NCI-H345 treated with DMSO at 0.1 percent for 48 hours (cell line): Measurements from ENCODE around the gene CERCAM.

Source experiments
- DNase-seq: peaks from one replicate; lab custom pipeline; 2025; ENCODE audit not compliant: unreplicated experiment; lab: John Stamatoyannopoulos, UW

CERCAM gene

DNA sequence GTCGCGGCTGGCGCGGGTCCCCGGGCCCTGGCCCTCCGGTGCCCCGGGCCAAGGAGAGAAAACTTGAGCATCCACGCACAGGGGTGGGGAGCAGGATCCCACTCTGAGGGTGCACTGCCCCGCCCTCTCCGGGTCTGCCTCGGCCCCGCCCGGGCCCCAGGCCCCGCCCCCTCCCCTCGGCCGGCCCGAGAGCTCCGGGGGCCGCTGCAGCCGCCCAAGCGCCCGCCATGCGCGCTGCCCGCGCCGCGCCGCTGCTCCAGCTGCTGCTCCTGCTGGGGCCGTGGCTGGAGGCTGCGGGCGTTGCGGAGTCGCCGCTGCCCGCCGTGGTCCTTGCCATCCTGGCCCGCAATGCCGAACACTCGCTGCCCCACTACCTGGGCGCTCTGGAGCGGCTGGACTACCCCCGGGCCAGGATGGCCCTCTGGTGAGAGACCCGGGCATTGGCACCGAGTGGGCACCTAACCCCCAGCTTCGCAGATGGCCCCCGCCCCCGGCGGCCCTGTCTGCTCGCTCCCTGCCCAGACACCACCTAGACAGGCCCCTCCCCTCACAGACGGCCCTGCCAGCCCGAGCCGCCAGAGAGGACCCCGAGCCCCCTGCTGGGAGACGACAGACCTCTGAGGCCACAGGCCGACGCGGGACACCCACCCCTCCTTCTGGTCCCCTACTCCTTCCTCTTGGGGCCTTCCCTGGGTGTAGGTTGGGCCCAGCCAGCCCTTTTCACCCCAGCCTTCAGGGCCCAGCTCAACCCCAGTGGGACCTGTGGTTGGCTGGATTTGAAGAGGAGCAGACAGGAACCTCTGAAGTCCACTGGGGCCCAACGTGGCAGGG is at the start of gene CERCAM:
Gene CERCAM (plus strand): TSS at position 207 of the 831 bp plus-strand sequence. CDS start 21 bp downstream, at position 228.
- DNase-seq = no peak

- no peak for DNase-seq
These were observed 49.0 kb upstream of the CERCAM start for GRCh38 chr9:128371630-128372117.

- DNase-seq = no peak
These were observed 48.4 kb upstream of the CERCAM start for GRCh38 chr9:128372188-128372641.

- DNase-seq = no peak
These were observed 47.9 kb upstream of the CERCAM start for GRCh38 chr9:128372784-128373183.

GRCh38 chr9:128374221-128374675 is 46.4 kb upstream of the CERCAM start:
- DNase-seq = no peak

- DNase-seq = no peak
These were observed 44.8 kb upstream of the CERCAM start for GRCh38 chr9:128375865-128376264.

GRCh38 chr9:128382261-128382660 is 38.4 kb upstream of the CERCAM start:
- DNase-seq = no peak

- no peak for DNase-seq
These were observed 37.5 kb upstream of the CERCAM start for GRCh38 chr9:128383007-128383753.

- no peak for DNase-seq
These were observed 36.9 kb upstream of the CERCAM start for GRCh38 chr9:128383791-128384190.

DNA sequence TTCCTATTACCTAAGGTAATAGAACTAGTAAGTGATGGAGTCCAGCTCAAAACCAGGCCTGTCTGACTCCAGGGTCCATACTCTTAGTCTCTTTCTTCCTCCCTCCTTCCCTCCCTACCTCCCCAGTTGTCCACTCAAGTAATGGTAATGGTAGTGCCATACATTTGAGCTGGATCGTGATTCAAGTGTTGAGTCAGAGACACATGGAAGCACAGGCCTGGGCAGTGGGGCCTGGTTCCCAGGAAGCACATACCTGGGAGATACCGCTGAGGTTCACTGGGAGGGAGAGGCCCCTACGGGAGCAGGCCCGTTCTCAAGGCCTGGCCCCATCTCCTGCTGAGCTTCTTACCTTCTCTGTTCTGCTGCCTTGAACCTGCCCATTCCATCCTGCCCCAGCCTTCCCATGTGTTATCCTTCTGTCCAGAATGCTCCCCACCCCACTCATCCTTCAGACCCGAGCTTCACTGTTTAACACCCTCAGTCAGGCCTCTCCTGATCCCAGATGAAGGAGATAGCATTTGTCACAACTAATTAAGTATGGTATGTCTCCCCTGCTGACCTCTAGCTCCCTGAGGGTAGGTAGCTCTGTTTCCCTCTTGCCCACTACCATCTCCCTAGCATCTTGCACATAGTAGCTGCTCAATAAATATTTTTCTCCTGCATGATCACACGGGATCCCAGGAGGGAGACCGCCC is 35.7 kb upstream of the CERCAM start:
- DNase-seq = no peak

GRCh38 chr9:128385496-128386460 is 34.9 kb upstream of the CERCAM start:
- DNase-seq = no peak

DNA sequence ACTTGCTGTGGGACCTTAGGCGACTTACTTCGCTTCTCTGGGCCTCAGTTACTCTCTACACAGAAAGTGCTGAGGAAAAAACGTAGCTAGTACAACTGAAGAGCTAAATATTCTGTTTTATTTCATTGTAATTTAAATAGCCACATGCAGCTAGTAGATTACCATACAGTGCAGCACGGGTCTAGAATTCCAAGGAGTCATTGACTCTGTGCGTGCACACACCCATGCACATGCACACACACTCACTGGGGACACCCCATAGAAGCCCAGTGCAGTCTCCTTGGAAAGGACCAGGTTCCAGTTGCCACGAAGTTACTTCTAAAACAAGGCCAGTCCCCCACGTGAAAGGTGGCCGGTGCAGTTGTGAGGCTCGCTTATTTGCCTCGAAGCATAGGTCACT is 32.5 kb upstream of the CERCAM start:
- no peak for DNase-seq

GRCh38 chr9:128389395-128390149 is 31.1 kb upstream of the CERCAM start:
- no peak for DNase-seq

DNA sequence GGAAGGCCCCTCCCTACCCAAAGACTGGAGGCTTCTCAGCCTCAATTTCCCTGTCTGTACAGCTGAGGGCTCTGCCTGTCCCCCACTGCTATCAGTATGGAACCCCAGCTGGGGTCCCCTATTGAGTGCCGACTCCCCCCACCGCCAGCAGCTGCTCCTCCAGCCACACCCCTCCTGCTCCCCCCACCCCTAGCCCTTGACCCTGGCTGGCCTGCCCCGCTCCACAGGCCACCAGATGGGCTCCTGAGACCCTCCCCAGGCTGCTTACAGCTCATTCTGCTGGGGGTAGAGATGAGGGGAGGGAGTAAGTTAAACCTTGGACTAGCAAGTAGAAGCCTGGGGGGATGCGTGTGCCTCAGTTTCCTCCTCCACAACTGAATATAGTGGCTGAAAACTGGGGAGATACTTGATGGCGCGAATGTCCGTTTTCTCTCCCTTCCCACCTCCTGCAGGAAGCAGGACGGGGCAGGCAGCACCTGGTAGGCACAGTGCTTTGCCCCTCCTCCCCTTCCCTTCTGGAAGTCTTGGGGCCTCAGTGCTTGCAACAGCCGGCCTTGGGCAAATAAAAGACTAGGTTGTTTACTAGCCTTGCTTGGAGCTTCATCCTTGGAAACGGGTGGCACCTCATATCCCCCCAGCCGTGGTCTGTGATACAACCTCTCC is 30.4 kb upstream of the CERCAM start:
- no peak for DNase-seq

GRCh38 chr9:128390813-128391711 is 29.6 kb upstream of the CERCAM start:
- no peak for DNase-seq

DNA sequence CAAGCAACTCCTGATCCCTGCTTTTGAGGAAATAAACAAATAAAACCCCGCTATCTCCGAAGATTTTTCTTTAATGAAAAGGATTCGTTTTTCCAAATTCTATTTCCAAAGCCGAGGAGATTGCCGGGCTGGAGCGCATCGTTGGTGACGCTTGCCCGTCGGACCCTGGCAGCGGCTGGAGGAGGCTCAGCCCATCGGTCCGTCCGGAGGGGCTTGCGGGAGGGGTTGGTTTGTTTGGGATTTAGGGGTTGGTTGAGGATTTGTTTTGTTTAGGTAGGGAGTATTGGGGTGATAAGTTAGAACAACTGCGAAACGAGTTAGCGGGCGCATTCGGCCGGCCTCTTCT is 28.7 kb upstream of the CERCAM start:
- no peak for DNase-seq

DNA sequence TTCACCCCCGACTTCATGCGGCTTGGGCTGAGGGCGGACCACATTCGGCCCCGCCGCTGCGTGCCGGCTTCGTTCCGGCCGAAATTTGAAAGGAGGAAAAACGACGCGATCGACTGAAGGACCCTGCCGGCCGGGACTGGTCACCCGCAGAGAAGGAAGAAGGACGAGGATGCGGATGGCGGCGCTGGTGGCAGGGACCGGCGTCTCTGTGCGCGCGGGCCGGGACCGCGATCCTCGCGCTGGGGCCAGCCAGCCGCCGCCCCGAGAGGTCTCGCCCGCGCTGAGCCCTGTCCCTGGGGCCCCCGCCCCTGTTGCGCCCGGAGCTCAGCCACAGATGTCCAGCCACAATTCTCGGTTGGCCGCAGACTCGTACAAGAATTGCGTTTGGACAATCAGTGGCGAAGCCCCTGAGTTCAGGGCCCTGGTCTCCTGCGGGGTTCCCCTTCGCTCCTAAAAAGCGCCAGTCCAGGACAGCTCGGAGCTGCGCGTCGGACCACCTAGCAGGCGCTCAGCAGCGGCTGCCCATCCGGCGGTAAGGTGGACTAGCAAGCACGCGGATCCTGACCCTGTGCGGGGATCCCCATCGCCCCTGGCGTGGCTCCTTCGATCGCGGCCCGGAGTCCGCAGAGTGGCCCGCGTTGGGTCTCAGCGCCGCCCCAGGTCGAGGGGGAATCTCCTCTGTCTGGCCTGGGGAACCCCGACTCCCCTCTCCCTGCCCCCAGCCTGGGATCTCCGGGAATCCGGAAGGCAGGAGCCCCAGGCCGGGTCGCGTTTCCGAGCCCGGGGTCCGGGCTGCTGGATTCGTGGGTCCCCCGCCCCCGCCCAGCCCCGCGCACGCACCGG is 28.1 kb upstream of the CERCAM start:
- DNase-seq = no peak
